AG09309 (cell line): Measurements from ENCODE around the gene SCNM1.

Experiments used
- DNase-seq: peaks from one replicate; pipeline ENCODE4 v3.0.0-alpha.2; 2010; ENCODE audit warnings: low read depth
- H3K4me3 ChIP-seq: 2 replicates; pipeline ENCODE4 v1.5.1; 2011; ENCODE audit warnings: mild to moderate bottlenecking, low read depth, low read length, moderate library complexity; ENCODE audit not compliant: control insufficient read depth
- TF ChIP-seq, protein P1 (sequence below): IDR thresholded peaks from 2 replicates; pipeline ENCODE4 v1.5.1; 2011; ENCODE audit warnings: mild to moderate bottlenecking, low read depth, low read length, inconsistent platforms; ENCODE audit not compliant: insufficient read depth, control insufficient read depth; ENCODE audit errors: missing control alignments

SCNM1 gene

DNA sequence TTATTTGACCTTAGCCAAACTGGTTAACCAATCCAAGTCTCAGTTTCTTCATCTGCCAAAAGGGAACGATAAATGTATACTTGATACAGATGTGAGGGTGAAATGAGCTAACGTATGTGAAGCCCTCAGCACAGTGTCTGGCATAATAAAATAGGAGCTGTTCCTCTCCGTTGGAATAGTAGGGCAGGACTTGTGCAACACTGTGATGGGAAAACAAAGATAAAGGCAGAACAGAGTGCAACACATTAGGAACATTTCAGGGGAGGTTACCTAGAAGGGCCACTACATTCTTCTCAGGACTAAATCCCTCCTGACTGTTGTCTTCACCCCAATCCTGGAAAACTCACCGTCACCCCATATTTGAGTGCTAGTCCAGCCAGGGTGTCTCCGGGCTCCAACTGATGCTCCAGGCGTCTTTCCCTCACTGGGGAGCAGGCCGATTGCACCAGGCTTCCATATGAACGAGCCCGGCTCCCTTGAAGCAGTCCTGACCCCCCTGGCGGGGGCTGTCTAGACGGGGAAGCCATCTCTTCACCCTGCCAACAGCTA lies 1.1 kb upstream of the SCNM1 start:
- TF ChIP-seq, protein P1, sequence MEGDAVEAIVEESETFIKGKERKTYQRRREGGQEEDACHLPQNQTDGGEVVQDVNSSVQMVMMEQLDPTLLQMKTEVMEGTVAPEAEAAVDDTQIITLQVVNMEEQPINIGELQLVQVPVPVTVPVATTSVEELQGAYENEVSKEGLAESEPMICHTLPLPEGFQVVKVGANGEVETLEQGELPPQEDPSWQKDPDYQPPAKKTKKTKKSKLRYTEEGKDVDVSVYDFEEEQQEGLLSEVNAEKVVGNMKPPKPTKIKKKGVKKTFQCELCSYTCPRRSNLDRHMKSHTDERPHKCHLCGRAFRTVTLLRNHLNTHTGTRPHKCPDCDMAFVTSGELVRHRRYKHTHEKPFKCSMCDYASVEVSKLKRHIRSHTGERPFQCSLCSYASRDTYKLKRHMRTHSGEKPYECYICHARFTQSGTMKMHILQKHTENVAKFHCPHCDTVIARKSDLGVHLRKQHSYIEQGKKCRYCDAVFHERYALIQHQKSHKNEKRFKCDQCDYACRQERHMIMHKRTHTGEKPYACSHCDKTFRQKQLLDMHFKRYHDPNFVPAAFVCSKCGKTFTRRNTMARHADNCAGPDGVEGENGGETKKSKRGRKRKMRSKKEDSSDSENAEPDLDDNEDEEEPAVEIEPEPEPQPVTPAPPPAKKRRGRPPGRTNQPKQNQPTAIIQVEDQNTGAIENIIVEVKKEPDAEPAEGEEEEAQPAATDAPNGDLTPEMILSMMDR: no peak
- no peak for DNase-seq
- peak overlapping the region; percentile 76 for H3K4me3 ChIP-seq

DNA sequence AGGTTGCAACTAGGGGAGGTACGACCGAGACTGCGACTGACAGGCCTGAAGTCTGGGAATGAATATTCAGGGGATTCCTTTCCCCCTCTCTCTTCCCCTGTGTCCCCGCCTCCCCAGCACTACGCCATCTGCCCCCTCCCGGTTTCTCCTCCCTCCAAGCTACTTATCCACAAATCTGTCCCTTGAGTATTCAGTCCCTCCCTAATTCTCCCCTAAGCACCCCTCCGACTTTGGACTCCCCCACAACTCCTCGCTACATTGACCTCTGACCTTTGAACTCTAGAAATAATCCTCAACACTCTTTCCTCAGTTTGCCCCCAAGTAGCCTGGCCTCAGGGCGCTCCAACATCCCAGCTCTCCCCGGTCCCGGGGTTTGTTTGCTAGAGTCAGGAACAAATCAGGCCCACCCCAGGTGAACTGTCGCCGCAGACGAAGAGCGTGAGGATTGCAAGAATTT lies 635 bp upstream of the SCNM1 start:
- TF ChIP-seq, protein P1: no peak
- H3K4me3 ChIP-seq: peak overlapping the region; percentile 76
- no peak for DNase-seq

DNA sequence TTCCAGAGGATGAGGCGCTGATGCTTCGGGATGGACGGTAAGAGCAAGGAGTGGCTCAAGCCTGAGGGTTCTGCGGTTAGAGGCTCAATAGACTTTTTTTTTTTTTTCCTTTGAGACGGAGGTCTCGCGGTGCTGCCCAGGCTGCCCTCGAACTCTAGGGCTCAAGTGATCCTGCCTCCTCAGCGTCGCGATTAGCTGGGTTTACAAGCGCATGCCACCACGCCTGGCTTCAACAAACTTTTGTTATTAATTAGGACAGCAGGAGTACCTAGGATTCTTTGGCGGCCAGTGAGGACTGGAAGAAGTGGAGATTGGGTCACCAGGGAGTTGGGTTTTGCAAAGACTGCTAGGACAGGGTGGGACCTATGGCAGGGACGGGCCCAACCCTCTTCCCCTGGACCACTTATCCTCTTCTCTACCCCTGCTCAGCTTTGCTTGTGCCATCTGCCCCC lies 587 bp downstream of the SCNM1 start:
- H3K4me3 ChIP-seq: peak overlapping the region; percentile 76
- no peak for DNase-seq
- TF ChIP-seq, protein P1: no peak

DNA sequence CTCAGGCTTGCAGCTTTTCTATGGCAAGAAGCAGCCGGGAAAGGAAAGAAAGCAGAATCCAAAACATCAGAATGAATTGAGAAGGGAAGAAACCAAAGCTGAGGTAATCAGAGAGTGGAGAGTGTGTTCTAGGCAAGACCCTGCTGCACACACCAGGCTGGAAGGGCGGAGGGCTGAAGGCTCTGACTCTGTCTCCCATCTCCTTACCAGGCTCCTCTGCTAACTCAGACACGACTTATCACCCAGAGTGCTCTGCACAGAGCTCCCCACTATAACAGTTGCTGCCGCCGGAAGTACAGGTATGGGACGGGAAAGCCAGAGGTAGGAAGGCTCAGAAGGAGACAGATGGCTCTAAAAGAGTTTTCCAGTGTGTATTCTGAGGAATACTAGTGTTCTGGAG lies 1.2 kb downstream of the SCNM1 start:
- TF ChIP-seq, protein P1: no peak
- peak overlapping the region; percentile 76 for H3K4me3 ChIP-seq
- DNase-seq: no peak

DNA sequence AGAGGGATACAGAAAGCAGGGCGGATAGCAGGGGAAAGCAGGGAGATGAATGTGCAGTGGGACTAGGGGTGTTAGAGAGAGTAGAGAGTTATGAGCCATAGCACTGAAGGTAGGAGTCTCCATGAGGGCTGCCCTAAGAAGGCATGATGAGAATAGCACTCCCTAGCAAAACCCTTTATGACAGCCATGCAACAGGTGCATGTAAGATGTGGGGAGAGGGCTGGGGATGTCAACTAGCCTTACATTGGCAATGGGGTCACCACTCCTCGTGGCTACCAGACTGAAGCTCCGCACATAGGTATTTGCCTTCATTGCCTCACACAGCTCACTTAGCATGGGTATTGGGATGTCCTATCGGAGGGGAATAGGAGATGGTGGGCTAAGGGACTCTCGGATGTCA lies 5.2 kb downstream of the SCNM1 start:
- DNase-seq: no peak
- TF ChIP-seq, protein P1: no peak
- no peak overlapping the region for H3K4me3 ChIP-seq

DNA sequence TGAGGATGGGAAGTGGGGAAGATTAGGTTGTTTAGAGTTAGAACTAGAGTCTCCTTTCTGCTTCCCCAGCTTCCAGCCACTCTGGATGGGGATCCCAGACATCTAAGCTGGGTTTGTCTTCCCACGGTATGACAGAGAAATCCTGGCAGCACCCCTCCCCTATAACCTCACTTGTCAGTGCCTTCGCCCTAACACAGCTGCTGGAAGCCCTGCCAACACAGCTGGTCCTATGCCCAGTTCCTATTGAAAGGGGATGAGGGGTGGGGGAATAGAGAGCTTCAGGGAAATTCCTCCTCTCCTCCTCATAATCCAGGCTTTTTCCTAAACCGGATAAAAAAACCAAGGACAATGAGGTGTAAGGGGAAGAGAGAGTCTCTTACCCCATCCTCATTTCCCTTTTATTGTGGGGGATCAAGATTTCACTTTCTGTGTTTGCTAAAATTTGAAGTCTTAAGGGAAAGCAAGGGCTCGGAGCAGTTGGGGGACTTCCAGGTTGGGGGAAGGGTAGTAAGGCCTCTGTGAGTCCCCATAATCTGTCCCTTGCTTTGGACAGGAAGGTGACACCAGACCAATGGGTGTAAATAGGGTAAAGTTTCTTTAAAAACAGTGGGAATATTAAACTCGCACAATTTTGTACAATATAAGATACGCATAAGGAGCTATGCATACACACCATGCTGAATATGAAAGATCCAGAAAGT lies 9.2 kb downstream of the SCNM1 start:
- no peak overlapping the region for H3K4me3 ChIP-seq
- DNase-seq: no peak
- TF ChIP-seq, protein P1: no peak
